Smooth muscle cell of the pulmonary artery (primary cell): ENCODE data around the gene ZBTB16. TPM values are rescaled to one million over a fixed set of nuclear protein-coding genes. Genes with fewer than 3 reads are reported as not detected.

Source experiments
- total RNA-seq: library from RNA; depleted of rRNA; stranded (reverse); fragments of >200 nt; gene quantifications from 2 replicates; pipeline ENCODE4 v1.2.3, GENCODE V29; 2014

The ZBTB16 gene
- under 0.01 TPM in 1 of 2 replicates, not detected in the other for total RNA-seq

GRCh38 chr11:114059278-114059983 lies at the start of gene ZBTB16:
Gene ZBTB16 (plus strand): TSS chr11:114059711. CDS start chr11:114063301, 3,590 bp downstream.

GRCh38 chr11:114295676-114296604 lies 236.4 kb downstream of the ZBTB16 start, which contains the start of gene NNMT:
Gene NNMT (plus strand): TSS chr11:114296399. CDS start chr11:114296557, 158 bp downstream.

Other genes with a start within 250 kb of the ZBTB16 start
- 34.3 and 38.1 TPM in 2 replicates for gene USP28, start 184.1 kb upstream of the ZBTB16 start, total RNA-seq
- gene HTR3B, start 154.9 kb upstream of the ZBTB16 start, total RNA-seq, result not detected in 2 replicates
- gene HTR3A, start 84.6 kb upstream of the ZBTB16 start, total RNA-seq, result not detected in 2 replicates
- gene NNMT, start 236.7 kb downstream of the ZBTB16 start, total RNA-seq, result 384 and 446 TPM in 2 replicates